ENCODE results near the gene PIRT.

The PIRT gene

DNA sequence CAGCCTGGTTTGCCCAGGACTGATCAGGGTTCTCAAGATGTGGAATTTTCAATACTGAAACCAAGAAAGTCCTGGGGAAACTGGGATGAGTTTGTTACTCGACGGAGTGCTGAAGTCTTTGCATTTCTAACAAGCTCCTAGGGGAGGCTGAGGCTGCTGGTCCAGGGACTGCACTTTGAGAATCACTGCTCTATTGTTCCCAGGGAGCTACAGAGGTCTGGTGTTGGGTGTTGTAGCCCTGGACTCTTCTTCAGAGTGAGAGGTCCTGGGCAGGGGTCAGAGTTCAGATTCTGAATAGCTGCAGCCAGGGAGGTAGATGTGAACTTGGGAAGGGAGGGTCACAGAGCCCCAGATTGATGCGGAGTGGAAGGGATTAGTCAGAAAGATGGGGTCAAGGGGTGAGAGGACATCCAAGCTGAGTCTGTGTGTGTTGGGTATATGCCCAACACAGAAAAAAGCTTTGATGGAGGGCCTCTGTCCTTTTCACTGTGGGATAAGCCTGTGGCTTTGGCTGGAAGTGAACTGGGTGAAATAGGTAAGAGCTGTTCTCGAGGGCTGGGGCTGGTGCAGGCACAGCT, 48.1 kb downstream of the PIRT start:
- DNase-seq (ENCODE audit: low read depth) = no peak

DNA sequence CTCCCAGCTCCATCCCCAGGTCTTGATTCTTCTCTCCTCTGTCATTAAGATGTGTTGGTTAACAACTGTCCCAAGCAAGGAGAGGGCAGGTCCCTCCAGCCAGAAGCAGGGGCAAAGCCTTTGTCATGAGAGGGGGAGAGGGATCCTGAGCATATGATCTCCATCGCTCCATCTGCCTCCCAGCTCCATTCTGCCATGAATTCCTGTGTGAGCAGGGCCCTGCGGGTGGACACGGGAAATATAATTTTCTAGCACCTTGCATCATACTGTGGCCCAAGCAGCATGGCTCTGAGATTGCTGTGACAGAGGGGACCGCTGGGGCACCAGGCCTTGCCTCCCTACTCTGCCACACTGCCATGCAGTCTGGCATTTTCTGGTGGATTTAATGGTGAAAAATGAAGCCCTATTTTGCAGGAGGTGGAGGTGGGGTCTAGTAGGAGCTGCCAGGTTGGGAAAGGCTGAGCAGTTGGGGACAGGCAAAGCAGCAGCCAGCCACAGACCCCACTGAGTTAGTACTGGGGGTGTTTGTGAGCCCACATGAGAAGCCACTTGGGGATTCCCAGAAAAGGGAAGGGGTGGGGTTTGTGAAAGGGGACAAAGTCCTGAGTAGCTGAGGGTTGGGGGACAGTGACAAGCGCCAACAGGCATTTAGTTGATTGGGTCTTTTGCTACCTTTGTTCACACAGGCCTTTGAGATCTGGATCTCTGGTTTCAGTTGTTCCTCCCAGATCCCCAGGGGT, 50.4 kb downstream of the PIRT start:
- DNase-seq (ENCODE audit: low read depth) = no peak

DNA sequence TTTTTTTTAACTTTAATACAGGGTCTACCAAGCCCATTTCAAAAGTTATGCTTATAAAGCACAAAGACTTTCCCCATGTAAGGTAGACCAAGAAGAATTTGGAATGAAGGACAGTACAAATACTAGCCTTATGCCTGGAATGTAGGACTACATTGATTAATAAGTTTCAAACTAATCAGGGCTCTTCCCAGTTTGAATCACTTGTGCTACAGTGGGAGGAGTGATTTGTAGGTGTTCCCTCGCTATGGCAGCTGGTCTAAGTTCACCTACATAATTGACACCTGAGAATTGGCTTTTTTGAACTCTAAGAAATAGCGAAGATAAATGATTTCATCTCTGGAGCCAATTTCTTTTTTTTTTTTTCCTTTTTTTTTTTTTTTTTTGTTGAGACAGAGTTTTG, 52.6 kb downstream of the PIRT start:
- no peak for DNase-seq (ENCODE audit: low read depth)

DNA sequence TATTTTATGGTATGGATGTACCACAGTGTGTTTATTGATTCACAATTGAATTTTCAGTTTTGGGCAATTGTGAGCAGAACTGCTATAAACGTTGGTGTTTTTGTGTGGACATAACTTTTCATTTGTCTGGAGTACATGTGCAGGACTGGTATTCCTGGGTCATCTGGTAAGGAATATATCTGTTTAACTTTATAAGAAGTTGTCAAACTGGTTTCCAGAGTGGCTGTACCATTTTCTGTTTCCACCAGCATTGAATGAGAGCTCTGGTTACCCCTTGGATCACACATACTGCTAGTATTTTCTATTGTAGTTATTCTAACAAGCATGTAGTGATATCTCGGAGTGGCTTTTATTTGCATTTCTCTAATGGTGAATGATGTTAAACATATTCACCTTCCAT, 58.3 kb downstream of the PIRT start:
- no peak for DNase-seq (ENCODE audit: low read depth)

DNA sequence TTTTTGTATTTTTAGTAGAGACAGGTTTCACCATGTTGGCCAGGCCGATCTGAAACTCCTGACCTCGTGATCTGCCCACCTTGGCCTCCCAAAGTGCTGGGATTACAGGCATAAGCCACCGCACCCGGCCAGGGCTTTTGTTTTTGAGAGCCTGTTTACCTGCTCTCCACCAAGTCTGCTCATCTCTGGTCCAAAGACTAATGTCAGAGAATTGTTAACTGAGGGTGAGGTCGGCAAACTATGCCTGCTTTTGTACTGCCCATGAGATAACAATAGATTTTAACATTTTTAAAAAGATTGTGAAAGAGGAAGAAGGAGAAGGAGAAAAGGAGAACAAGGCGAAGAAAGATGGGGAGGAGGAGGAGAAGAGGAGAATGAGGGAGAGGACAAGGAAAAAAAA, 60.0 kb downstream of the PIRT start:
- no peak for DNase-seq (ENCODE audit: low read depth)

DNA sequence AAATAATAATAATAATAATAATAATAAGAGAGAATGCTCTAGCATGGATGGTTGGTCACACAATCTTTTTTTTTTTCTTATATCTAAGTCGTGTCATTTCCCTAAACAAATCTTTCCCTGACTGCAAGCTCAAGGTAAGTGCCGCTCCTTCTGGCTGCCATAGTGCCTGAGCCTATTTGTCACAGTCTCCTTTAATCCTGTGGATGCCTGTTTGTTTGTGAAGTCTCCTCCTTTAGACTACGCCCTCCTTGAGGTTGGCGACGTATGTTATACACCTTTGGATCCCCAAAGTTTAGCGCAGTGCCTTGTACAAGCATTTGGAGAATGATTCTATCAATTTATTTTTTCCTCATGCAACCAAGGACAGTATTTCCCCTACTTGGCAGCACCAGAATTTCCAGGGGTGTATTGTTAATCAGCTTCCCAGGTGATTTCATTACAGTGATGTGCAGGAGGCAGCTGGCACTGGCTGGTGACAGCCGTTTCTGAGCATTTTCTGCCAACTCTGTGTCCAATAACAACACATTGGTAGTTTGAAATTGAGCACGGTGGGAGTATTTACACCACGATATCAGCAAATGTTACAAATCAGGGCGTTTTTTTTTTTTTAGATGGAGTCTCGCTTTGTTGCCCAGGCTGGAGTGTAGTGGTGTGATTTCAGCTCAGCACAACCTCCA, 60.6 kb downstream of the PIRT start:
- no peak for DNase-seq (ENCODE audit: low read depth)

DNA sequence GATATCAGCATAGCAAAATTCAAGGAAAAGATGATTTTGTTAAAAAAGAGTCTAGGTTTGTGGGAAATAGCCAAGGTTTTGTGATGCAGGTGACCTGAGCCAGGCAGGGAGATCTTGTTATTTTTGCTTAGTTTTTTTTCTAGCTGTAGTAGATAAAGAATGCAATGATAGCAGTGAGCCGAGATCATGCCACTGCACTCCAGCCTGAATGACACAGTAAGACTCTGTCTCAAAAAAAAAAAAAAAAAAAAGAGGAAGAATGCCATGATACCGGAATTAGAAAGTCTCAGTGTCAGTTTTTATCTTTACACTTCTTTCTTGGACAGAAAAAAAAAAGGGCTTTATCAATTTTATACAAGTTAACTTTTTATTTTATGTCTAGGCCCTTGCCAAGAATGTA, 61.5 kb downstream of the PIRT start:
- DNase-seq (ENCODE audit: low read depth) = no peak

DNA sequence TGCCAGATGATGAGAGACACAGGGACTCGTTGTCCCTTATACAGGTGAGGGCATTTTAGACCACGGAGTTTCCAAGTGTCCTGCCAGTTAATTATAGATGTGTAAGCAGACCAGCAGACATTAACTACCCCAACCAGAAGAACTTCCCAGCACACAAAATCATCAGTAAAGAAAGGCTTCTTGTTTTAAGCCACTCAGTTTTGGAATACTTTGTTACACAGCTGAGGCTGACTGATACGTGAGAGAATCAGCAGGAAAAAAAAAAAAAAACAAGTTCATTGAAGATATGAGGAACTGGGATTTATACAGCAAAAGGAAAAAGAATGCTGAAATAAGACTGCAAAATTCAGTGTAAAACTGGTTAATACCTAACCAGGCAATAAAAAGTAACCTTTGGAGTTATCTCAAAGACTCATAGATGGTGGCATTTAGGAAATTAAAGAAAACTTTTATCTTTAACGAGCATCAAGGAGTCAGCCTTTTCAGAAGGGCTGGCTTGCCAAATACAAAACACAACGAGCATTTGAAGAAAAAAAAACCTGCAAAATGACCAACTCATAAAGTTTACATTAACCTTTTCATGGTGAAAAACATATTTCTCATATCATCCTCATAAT, 62.0 kb downstream of the PIRT start:
- no peak for DNase-seq (ENCODE audit: low read depth)

DNA sequence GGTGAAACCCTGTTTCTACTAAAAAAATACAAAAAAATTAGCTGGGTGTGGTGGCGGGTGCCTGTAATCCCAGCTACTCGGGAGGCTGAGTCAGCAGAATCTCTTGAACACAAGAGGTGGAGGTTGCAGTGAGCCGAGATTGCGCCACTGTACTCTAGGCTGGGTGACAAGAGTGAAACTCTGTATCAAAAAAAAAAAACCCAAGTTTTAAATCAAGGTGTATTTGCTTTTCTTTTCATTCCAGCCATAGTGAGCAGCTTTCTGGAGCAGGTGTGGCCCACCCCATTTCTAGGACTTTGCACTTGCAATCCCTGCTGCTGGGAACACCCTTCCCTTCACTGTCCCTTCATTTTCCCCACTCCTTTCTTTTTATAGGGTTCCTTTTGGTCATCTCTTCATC, 62.8 kb downstream of the PIRT start:
- no peak for DNase-seq (ENCODE audit: low read depth)

DNA sequence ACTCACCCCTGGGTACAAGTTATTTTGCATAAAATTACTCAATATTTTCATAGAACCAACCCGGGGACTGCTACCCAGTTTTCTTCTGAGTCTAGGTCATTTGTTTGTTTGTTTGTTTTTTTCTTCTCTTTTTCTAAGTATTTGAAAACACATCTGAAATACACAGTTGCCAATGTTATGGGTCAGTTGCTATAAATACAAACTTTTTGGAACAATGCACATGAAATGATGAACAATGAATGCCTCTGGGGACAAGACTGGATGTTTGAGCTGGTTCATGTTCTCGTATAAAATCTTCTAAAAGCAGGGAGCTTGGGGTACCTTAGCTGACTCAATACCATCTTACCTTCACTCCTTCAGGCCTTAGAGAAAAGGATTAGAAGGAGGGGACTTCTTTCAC, 64.5 kb downstream of the PIRT start:
- DNase-seq (ENCODE audit: low read depth) = no peak
